Glomerular endothelial cell (primary cell): ENCODE results near the gene ALG12. TPM values are rescaled to one million over a fixed set of nuclear protein-coding genes. Genes with fewer than 3 reads are reported as not detected.

Experiments
- DNase-seq: peaks from one replicate; pipeline ENCODE4 v3.0.0-alpha.2; 2011; ENCODE audit warnings: low read depth, low spot score; ENCODE audit errors: extremely low read depth
- total RNA-seq: library from RNA; depleted of rRNA; stranded (reverse); fragments of >200 nt; gene quantifications from 2 replicates; pipeline ENCODE4 v1.2.3, GENCODE V29; 2015

The ALG12 gene
- total RNA-seq, 1 donor from 2014 or later: 14.5 TPM

DNA sequence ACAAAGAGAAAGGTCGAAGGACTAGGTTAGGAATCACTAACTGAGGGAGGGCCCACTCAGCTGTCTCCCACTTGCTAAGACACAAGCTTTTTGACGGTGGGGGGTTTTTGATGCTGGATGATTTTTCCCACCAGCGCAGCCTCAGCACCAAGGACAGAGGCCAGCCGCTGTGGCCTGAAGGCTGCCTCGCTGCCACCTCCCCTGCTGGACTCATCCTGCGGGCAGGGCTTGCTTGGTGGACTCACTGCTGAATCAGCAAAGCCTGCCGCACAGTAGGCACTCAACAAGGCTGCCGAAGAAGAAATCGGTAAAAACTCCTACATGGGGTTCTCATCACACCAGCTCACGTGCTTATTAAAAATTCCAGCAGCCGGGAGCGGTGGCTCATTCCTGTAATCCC lies 2.6 kb downstream of the ALG12 start:
- DNase-seq: no peak

GRCh38 chr22:49914256-49914655 lies 4.0 kb downstream of the ALG12 start:
- DNase-seq: no peak

GRCh38 chr22:49913446-49913845 lies 4.8 kb downstream of the ALG12 start:
- no peak for DNase-seq

DNA sequence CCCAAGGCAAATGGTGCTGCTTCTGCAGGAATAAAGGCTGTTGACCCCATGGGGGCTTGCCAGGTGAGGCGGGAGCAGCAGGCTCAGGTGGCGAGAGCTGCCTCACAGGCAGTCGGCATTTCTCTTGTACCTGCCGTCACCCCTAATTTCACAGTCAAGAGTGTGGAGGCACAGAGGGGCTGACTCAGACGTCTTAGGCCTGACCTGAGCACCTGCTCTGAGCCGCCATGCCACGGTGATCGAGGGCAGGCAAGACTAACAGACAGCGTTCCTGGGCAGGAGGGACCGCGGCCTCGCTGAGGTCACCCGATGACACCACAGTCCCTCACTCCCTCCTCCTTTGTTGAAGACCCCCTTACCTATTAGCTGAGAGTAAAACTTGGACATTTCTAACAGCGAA lies 5.2 kb downstream of the ALG12 start:
- no peak for DNase-seq

DNA sequence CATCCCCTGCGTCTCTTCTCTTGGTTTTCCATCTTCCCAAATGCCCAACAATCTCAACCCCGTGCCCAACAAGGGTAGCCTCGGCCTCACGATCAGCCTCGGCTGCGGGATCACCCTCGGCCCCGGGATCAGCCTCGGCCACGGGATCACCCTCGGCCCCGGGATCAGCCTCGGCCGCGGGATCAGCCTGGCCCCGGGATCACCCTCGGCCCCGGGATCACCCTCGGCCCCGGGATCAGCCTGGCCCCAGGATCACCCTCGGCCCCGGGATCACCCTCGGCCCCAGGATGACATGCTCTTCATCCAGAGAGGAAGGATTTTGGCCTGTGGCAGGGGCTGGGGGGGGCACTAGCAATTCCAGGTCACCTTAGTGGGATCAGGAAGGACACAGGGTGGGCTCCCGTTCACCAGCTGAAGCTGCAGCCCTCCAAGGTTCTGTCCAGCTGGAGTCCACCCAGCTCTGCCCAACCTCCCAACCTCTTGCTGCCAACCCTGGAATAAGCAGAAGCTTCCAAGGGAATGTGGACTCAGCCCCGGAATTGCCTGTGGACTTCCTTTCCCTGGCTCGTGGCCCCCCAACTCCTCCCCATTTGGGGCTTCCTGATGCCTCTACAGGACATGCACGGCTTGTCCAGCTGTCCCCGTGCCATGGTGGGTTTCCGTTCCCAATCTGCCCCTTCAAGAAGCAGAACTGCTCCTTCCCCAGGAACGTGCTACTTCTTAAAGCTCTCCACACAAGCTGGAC lies 6.2 kb downstream of the ALG12 start:
- DNase-seq: no peak

DNA sequence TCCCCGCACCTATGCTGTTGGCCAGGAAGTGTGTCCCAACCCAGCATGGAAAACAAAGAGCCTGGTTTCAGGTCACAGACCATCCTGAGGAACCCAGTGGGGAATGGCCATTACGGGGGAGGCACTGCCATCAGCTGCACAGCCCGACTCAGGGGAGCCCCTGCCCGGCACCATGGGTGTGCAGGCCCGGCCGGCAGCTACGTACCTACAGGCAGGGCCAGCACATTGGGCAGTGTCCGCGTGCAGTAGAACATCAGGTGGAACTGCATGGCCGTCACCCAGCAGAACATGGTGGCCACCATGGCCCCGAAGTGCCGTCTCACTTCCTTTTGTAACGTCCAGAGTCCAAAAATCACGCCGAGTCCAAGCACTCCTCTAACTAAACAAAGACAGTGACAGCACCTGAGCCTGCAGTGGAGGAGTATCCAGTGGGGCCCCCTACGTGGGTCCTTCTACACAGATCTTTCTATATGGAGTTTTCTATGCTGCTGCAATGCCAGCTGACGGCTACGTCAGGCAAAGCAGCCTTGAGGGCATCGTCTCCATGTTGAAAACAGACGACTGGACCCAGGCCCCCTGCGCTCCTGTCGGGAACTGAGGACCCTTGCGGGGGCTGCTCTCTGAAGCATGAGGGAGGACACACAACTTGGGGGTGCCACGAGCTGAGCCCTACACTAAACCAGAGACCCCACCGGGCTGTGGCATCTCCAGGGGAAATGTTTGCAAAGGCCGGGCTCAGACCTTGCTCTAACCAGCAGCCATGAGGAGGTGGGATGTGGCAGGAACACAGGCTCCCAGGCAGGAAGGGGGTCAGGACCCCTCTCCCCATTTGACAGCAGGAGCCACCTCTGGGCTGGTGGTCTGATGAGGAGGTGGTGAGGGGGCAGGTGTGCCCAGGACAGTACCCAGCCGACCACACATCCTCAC lies 7.7 kb downstream of the ALG12 start:
- no peak for DNase-seq

- no peak for DNase-seq
Measured at GRCh38 chr22:49909476-49910205, 8.6 kb downstream of the ALG12 start.

DNA sequence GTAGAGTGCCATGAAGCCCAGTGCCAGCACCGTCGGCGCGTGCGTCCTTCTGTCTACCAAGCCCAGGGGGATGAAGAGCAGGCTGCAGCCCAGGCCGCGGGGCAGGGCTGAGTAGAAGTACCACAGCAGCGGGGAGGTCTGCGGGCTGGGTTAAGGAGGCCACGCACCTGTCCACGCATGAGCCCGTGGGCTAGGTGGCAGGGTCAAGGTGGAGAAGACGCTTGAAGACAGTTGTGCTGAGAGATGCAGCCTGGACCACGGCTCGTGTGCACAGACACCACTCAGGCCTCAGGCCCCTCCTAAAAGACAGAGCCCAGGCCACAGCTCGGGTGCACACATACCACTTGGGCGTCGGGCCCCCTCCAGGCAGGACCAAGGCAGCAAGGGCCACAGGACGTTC lies 10.4 kb downstream of the ALG12 start:
- DNase-seq: no peak

GRCh38 chr22:49906799-49907290 lies 11.4 kb downstream of the ALG12 start:
- no peak for DNase-seq

DNA sequence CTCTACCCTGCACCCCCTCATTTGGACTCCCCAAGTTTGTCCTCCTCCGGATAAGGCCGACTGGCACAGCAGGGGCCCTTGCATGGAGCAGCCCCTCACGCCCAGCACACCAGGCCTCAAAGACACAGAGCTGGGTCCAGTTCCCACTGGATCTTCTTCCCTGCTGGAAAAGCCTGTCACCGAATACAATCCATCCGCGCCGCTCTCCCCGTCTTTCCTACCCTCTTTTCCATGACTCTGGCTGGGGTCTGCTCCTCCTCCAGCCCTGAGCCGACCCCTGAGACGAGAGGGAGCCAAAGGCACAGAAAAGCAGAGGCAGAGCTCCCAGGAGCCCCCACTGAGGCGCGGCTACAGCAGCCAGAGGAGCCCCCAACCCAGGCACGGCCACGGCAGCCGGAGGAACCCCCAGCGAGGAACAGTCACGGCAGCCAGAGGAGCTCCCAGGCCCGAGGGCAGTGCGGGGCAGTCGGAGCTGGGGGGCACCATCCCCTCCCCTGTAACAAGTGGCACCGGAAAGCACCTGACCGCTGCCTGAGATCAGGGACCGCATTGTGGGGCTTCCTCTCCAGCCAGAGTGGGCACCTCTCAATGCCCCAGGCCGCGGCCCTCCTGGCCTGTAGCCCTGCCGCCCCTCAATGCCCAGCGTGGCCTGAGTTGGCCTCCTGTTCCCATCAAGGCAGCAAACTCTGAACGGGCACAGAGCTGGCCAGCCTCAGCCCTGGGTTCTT lies 12.0 kb downstream of the ALG12 start:
- DNase-seq: no peak

- DNase-seq: no peak
Measured at GRCh38 chr22:49905465-49905864, 12.8 kb downstream of the ALG12 start.

- DNase-seq: no peak
Measured at GRCh38 chr22:49904040-49904369, 14.2 kb downstream of the ALG12 start.

GRCh38 chr22:49903322-49904039 lies 14.8 kb downstream of the ALG12 start:
- DNase-seq: no peak

- no peak for DNase-seq
Measured at GRCh38 chr22:49901457-49901856, 16.8 kb downstream of the ALG12 start.

DNA sequence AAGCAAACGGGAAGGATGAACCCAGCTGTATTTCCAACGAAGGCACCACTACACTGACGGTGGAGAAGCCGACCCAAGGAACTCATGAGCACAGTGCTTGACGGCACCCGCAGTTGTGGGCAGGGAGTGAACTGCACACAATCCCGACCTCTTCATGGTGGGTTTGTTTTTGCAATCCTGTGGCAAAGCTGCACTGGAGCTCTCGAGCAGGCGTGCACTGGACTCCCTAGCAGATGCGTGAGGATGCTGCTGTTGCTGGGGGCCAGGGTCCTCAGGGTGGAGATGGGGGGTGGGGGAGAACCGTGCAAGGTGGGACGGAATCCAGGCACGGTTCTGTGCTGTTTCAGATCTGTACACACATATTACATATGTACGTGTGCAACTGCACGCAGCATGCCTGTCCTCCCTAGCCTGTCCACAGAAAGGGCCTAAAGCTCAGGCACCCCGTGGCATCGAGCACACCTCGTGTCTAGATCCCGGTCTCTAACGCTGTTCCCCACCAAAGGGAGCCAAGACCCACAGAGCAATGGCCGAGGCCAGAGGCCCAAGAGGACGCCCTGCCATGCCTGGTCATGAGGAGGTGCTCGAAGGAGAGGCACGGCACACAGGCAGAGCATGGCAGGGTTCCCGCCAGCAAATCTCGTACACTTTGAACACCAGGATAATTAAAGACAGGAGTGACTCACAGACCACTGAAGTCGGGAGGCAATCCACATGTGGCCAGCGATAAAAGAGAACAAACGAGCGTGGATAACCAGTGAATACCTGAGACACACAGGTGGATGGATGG lies 17.6 kb downstream of the ALG12 start:
- no peak for DNase-seq

DNA sequence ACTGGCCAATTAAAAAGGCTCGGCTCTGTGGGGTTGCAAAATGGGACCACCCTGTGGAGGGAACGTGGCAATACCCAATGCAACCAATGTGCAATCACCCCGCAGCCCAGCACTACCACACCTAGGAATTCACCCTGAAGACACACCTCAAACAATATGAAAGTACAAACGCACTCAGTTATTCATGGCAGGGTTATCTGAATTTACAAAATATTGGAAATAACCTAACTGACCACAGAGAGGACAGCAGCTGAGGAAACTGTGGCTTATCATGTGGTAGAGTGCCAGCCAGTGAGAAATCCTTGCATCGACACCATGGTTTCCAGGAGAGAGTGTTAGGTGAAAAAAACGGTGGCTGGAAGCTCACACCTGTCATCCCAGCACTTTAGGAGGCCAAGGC lies 18.7 kb downstream of the ALG12 start:
- DNase-seq: no peak

DNA sequence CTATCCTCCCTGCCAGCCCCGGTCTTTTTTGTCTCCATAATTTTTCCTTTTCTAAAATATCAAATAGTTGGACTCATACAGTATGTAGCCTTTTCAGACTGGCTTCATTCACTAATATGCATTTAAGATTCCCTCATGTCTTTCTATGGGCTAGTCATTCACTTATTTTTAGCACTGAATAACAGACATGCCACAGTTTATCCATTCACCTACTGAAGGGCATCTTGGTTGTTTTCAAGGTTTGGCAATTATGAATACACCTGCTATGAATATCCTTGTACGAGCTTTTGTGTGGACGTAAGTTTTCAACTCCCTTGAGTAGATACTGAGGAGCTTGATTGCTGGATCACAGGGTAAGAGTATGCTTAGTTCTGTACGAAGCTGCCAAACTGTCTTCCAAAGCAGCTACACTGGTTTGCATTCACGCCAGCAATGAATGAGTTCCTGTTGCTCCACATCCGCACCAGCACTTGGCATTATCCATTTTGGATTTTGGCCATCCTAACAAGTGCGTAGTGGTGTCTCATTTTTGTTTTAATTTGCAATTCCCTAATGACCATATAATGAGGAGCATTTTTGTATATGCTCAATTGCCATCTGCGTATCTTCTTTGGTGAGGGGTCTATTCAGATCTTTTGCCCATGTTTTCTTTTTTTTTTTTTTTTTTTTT lies 21.1 kb downstream of the ALG12 start:
- no peak for DNase-seq

DNA sequence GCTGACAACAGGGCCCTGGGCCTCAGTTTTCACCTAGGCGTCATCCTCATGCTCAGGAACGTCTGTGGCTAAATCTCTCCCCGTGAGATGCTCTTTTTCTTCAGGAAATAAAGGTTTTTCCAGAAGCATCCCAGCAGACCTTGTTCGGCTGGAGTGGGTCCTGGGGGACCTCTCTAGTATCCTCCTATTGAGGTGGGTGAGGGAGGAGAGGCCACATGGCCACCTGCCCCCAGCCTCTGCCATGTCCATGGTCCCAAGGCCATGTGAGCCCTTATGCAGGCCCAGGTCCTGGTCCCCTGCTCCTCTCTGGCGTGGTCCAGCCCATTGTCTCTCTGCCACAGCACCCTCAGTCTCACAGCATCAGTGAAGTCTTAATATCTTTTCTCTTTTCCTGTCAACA lies 22.0 kb downstream of the ALG12 start:
- DNase-seq: no peak
